Stimulated activated CD8-positive, alpha-beta memory T cell treated with anti-CD3 and anti-CD28 coated beads, Interleukin-12 subunit alpha, Interleukin-12 subunit beta, amount 100 ng/mL, for 24 hours (primary cell): ENCODE results near the gene NAA80.
"Not testable (repeated sequence)": the region's sequence is repeated elsewhere in the genome, so short reads cannot be mapped to it uniquely, and the experiment has no call there.

Experiments used
- DNase-seq: peaks from one replicate; pipeline ENCODE4 v3.0.0-alpha.2; 2020; ENCODE audit errors: extremely low read depth

The NAA80 gene

DNA sequence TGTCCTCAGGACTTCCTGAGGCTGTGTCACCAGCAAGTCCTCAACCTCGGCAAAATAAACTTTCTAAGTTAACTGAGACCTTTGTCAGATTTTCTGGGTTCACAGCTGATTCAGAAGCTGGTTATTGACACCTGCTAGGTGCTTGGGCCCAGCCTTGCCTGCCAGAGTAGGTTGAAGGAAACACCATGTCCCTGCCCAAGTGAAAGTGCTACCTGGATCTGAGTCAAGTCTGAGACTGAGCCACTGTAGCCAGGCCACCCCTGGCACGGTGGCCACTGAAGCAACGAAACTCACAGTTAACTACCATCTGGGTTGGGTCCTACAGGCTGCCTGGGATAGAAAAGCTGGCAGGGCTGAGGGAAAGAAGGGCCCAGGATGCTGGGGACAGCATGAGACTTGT lies 15.1 kb upstream of the NAA80 start:
- DNase-seq, result no peak

- DNase-seq, result not testable (repeated sequence)
These were observed 12.8 kb upstream of the NAA80 start for GRCh38 chr3:50312041-50312440.

DNA sequence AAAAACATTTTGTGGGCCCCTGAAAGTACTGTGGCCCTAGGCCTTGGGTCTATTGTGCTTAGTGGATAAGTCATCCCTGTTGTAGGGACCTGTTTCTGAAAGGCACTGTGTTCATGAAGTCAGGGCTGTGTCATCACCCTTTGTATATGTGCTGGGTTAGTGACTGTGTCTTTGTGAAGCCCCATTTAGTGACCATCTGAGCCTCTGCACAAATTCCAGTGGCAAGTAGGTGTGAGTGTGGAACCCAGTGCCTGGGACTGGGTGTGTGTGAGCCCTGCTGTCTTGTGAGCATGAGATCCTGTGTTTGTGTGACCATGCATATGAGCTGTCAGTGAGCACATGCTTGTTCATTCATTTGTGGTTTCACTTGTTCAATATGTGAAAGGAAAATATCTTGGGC lies 5.4 kb upstream of the NAA80 start:
- no peak for DNase-seq

GRCh38 chr3:50303013-50303815 lies 4.0 kb upstream of the NAA80 start, which contains the start of gene HYAL1:
TSS of gene HYAL1 (minus strand) at chr3:50303574. CDS start at chr3:50302956, 618 bp downstream.
- DNase-seq, result no peak

DNA sequence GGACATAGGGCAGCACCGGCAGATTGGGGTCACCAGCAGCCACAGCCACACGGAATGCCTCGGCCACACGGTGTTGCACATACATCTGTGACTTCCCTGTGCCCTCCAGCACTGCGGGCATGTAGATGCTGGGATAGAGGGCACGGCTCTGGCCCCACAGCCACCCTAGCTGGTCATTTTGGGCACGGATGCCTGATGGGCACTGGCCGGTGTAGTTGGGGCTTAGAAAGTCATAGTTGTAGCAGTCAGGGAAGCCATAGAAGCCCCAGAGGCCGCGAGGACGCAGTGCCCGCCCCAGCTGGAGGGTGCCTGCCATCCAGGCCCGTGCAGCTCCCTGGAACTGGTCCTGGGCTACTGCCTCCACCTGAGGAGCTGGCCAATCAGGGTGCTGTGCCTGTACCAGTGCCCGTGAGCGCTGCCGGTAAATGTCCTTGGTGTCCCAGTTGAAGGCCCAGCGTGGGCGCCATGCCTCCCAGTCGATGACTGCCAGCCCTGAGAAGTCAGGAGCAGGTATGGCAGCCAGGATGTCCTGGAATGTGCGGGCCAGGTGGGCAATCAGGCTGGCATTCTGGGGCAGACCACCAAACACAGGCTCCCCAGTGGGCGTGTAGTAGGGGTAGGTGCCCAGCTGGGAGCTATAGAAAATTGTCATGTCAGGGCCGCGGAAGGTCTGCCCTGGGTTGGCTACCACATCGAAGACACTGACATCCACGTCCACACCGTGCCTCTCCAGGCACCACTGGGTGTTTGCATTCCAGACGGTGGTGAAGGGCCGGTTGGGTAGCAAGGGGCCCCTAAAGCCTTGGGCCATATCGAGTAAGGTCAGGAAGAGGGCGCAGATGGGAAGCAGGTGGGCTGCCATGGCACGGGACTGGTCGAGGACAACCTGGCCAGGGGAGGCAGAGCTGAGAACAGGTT lies 3.1 kb upstream of the NAA80 start:
- DNase-seq, result no peak

DNA sequence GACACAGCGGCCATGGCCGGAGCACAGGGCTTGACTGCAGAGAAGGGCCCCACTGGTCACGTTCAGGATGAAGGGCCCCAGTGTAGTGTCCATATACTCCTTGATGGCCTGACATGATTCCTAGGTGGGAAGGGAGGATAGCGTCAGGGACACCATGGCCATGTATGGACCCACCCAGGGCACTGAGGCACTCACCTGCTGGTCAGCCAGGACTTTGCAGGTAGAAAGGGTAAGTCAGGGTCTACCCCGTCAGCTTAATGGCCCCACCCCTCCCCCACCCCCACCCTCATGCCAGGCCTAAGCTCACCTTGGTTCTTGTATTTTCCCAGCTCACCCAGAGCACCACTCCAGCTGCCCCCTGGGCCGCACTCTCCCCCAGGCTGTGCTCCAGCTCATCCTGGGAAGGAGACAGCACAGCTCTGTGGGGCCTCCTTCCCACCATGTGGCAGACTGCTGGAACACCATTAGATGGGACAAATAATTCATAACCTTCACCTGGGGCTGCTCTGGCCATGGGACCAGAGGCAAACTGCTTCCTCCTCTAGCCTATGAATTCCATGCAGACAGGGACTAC lies 1.6 kb upstream of the NAA80 start:
- DNase-seq, result no peak

DNA sequence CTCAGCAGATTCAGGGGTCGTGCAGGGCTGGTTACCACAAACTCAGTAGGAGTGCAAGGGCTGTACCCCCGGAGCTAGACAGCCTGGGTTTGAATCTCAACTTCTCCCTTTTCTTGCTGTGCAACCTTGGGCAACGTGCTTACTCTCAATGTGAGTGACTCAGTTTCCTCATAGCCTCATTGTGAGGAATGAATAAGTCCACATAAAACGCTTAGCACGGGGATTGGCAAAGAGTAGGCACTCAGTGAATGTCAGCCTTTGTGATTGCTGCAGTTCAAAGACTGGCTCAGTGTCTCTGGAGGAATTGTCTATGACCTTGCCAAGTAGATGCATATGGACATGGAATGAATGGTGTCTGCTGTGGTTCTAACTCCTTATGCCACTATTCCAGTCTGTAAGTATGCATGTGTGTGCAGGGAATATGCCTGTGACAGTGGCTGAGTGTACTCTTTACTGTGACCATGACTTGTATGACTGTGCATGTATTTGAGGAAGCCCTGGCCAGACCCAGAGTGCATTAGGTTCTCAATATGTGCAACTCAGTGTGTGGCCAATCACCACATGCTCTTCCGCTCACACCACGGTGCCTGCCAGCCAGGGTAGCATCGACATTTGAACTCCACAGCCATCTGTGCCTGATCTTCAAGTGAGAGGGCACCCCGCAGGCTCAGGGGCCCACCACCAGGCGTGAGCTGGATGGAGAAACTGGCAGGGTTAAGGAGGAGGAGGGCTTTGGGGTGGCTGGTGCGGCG lies 900 bp upstream of the NAA80 start:
- no peak for DNase-seq

- DNase-seq, result no peak
These were observed 378 bp upstream of the NAA80 start for GRCh38 chr3:50299638-50299928.

GRCh38 chr3:50297896-50298725 lies 1.1 kb downstream of the NAA80 start:
- DNase-seq, result no peak

GRCh38 chr3:50297384-50297775 lies 1.8 kb downstream of the NAA80 start:
- DNase-seq, result no peak

- DNase-seq, result no peak
These were observed 2.4 kb downstream of the NAA80 start for GRCh38 chr3:50296721-50297383.

- no peak for DNase-seq
These were observed 3.4 kb downstream of the NAA80 start for GRCh38 chr3:50295553-50296431.

DNA sequence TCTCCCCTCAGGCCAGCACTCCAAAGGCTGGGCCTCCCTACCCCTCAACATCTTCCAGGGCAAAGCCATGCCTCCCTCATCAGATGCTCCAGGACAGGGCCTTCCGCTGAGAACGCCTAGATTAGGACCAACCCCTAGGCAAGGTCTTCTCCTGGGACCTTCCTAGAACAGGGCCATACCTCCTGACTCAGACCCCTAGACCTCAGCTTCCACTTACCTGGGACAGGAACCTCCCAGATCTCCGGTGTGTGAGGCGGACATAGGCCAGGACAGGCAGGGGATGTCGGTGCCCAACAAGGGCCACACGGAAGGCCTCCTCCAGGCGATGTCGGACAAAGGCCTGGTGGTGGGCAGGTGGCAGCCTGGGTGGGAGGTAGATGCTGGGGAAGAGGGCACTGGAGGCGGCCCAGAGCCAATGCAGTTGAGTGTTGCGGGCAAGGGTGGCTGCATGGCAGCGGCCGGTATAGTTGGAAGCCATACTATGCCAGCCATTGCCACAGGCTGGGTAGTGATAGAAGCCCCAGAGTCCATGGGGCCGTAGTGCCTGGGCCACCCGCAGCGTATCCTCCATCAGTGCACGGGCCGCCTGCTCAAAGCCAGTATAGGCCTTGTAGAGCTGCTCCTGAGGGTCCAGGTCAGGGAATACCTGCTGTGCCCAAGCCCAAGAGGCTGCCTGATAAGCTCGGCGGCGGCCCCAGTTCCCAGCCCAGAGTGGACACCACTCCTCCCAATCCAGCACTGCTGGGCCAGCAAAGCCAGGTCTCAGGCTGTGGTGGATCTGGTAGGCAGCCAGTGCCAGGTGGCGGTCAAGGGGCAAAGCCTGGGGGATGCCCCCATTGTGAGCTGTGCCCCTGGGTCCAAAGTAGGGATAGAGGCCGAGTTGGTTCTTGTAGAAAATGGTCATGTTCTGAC lies 4.5 kb downstream of the NAA80 start:
- no peak for DNase-seq

DNA sequence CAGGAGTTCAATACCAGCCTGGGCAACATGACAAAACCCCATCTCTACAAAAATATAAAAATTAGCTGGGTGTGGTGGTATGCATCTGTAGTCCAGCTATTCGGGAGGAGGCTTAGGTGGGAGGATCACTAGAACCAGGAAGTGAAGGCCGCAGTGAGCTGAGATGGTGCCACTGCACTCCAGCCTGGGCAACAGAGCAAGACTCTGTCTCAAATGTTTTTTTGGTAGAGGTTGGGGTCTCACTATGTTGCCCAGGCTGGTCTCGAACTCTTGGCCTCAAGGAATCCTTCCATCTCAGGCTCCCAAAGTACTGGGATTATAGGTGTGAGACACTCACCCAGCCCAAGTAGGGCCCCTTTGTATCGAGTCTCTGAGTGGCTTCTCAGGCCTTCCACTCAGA lies 5.1 kb downstream of the NAA80 start:
- no peak for DNase-seq

DNA sequence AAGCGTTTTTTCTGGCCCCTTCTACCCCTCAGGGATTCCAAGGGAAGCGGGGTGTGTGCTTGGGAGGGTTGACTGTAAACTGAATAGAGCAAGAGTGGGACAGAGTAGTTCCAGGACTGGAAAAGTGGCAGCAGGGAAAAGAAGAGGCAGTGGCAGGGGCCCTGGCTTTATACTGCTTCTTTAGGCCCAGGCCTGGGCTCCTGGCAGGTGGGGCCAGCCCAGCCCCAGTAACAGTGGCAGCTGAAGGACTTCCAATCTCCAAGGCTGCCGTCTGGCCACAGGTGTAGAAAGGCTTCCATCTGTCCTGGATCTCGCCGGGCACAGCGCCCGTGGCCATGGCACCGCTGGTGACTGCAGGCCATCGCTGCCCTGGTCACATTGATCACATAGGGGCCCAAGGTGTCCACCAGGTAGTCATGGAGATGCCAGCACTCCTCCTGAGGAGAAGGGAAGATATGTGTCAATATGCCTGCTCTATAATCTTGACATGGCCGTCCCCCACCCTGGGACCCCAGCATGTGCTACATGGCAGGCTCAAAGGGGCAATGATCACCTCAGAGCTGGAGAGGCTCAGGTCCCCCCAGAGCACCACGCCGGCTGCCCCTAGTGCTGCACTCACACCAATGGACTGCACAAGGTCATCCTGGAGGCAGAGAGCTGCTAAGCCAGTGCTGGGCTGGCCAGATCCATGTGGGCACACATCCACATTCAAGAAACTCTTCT lies 6.0 kb downstream of the NAA80 start:
- DNase-seq, result no peak

GRCh38 chr3:50292159-50293078 lies 6.8 kb downstream of the NAA80 start, which contains the start of gene IFRD2:
TSS of gene IFRD2 (minus strand) at chr3:50292429. CDS start at chr3:50292274, 155 bp downstream.
- peak; percentile 87 for DNase-seq
